ENCODE data around the gene MAP3K3. TPM values are rescaled to one million over a fixed set of nuclear protein-coding genes. Genes with fewer than 3 reads are reported as not detected.

The MAP3K3 gene
- total RNA-seq, 1 donor from 2014 or later, result 11.1 TPM

DNA sequence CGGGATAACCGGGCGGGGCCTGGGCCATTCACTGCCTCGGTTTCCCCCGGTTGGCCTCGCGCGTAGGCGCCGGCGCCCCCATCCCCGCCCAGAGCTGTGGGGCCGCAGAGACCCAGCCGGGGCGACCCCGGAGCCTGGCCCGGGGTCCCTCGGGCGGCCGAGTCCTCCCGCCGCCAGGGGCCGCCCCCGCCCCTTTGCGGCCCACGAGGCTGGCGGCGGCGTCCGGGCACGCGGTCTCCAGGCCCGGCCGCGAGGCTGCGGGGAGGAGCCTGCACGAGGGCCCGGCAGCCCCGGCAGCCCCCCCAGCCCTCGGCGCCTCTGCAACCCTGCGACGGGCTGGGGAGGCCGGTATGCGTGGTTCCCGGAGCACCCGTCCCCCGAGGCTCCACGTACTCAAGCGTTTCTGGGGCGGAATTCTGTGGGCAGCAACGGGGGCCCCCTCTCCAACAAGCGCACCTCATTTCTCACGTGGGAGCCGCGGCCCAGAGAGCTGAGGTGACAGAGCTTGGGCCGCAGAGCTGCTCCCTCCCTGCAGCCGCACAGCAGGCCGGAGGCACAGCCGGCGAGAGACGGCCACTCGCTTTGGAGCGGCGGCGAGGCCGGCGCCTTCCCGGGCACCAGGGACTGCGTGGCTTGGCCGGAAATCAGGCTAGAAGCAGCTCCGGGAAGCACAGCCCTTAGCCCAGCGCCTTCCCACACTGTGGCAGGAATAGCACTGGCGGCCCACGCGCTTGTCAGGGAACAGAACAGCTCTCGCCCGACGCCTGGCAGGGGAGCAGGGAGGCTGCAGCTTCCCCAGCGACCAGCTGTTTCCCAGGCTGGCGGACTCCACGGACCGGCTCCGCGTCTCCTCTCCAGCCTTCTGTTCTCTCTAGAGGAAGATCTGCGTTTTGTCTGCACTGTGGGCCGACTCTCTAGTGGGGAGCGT is 78.6 kb downstream of the MAP3K3 start:
- TF ChIP-seq, protein P1, sequence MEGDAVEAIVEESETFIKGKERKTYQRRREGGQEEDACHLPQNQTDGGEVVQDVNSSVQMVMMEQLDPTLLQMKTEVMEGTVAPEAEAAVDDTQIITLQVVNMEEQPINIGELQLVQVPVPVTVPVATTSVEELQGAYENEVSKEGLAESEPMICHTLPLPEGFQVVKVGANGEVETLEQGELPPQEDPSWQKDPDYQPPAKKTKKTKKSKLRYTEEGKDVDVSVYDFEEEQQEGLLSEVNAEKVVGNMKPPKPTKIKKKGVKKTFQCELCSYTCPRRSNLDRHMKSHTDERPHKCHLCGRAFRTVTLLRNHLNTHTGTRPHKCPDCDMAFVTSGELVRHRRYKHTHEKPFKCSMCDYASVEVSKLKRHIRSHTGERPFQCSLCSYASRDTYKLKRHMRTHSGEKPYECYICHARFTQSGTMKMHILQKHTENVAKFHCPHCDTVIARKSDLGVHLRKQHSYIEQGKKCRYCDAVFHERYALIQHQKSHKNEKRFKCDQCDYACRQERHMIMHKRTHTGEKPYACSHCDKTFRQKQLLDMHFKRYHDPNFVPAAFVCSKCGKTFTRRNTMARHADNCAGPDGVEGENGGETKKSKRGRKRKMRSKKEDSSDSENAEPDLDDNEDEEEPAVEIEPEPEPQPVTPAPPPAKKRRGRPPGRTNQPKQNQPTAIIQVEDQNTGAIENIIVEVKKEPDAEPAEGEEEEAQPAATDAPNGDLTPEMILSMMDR (IDR thresholded peaks at IDR 0.05; ENCODE audit: insufficient read depth, low read length, severe bottlenecking), result no peak
- H3K36me3 ChIP-seq (ENCODE audit: control insufficient read depth, insufficient read depth, low read length), result peaks cover 4% of the 10 kb centered on the region
- DNase-seq (ENCODE audit: low read depth) (no peak), FAIRE-seq (no peak)
- peak overlapping the region; percentile 31 for H3K4me3 ChIP-seq (ENCODE audit: low read depth, low read length)
- no peaks in the 10 kb centered on the region for H3K27me3 ChIP-seq (ENCODE audit: control insufficient read depth, insufficient read depth, low read length)

DNA sequence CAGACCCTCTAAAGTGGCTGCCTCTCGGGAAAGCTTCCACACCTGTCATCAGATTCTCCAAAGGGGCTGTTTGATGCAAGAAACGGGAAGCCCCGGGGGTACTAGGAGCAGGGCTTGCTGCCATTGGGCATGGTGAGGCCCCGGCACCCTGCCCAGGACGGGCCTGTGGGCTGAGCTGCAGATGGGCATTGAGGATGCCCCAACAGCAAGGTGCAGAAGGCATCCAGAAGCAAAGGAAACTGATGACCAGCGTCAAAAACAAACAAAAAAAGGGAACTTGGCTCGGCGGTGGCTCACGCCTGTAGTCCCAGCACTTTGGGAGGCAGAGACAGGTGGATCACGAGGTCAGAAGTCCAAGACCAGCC is 79.2 kb downstream of the MAP3K3 start:
- Histone ChIP-seq H3K27me3 (ENCODE audit: control insufficient read depth, insufficient read depth, low read length) (no peaks in the 10 kb centered on the region), H3K4me3 (ENCODE audit: low read depth, low read length) (no peak overlapping the region), H3K36me3 (ENCODE audit: control insufficient read depth, insufficient read depth, low read length) (peaks cover 5% of the 10 kb centered on the region)
- DNase-seq (ENCODE audit: low read depth), result no peak
- FAIRE-seq, result no peak
- TF ChIP-seq, protein P1 (IDR thresholded peaks at IDR 0.05; ENCODE audit: insufficient read depth, low read length, severe bottlenecking), result no peak

DNA sequence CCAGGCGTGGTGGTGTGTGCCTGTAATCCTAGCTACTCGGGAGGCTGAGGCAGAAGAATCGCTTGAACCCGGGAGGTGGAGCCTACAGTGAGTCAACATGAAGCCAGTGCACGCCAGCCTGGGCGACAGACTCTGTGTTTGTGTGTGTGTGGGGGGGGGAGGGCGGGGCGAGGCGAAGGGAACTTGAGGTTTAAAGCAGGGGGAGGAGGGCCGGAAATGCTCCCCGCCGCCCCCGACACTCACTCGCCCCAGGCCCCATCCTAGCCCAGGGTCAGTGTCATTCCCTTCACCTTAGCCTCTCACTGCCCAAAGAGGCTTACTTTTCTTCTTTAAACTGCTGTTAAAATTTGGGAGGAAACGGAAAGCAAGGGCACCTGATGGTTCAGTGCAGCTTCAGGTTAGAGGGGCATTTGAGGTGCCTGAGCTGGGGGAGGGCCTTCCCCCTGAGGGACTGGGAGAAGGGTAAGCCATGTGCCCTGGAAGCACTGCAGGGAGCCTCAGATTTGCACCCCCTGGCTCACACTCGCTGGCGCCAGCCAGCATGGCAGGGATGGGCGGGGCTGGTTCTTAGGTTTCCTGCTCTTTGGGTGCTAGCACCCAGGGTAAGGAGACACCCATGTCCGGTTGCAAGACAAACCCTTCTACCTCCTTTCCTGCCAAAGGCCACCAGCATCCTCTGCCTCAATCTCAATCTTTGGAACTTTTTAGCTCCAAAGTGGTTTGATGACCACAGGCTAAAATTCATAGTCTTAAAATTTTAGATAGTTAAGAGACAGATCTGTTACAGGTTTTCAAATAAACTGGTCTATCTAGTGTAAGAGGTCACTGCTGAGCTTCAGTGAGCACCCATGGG is 79.9 kb downstream of the MAP3K3 start:
- no peaks in the 10 kb centered on the region for H3K27me3 ChIP-seq (ENCODE audit: control insufficient read depth, insufficient read depth, low read length)
- H3K4me3 ChIP-seq (ENCODE audit: low read depth, low read length), result no peak overlapping the region
- peaks cover 5% of the 10 kb centered on the region for H3K36me3 ChIP-seq (ENCODE audit: control insufficient read depth, insufficient read depth, low read length)
- FAIRE-seq, result no peak
- no peak for DNase-seq (ENCODE audit: low read depth)
- TF ChIP-seq, protein P1 (IDR thresholded peaks at IDR 0.05; ENCODE audit: insufficient read depth, low read length, severe bottlenecking), result no peak

DNA sequence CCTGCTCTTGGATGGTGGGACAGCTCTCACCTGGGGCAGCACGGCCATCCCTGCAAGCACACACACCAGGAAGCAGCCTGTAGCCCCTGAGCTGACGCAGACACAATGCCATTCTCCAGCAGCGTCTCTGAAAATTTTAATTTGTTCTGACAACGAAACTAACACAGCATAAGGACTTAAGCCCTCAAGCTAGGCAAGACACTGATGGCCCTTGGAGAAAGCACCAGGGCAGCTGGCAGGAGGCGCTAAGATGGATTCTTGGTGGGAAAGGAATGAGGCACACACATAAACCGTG is 80.5 kb downstream of the MAP3K3 start:
- no peak for DNase-seq (ENCODE audit: low read depth)
- H3K36me3 ChIP-seq (ENCODE audit: control insufficient read depth, insufficient read depth, low read length), result peaks cover 5% of the 10 kb centered on the region
- TF ChIP-seq, protein P1 (IDR thresholded peaks at IDR 0.05; ENCODE audit: insufficient read depth, low read length, severe bottlenecking), result no peak
- H3K4me3 ChIP-seq (ENCODE audit: low read depth, low read length), result no peak overlapping the region
- H3K27me3 ChIP-seq (ENCODE audit: control insufficient read depth, insufficient read depth, low read length), result no peaks in the 10 kb centered on the region
- no peak for FAIRE-seq

DNA sequence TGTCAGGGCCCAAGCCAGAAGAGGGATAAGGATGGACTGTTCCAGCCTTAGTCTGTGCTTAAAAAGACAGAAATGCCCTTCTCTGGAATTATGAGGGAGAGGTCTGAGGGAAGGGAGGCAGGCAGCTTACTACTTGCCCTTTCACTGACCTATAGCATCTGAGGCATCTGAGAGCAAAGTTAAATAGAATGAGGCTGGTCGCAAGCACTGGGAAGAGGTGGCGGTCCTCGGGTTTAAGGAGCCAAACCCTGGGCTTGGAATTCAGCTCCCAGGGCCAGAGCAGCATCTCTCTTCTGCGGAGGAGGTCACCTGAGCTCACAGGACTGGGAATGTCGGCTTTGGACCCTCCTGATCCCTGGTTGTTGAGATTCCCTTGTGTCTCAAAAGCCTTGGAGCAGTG is 80.8 kb downstream of the MAP3K3 start:
- TF ChIP-seq, protein P1 (IDR thresholded peaks at IDR 0.05; ENCODE audit: insufficient read depth, low read length, severe bottlenecking), result no peak
- H3K36me3 ChIP-seq (ENCODE audit: control insufficient read depth, insufficient read depth, low read length), result peaks cover 5% of the 10 kb centered on the region
- no peaks in the 10 kb centered on the region for H3K27me3 ChIP-seq (ENCODE audit: control insufficient read depth, insufficient read depth, low read length)
- no peak for DNase-seq (ENCODE audit: low read depth)
- no peak overlapping the region for H3K4me3 ChIP-seq (ENCODE audit: low read depth, low read length)
- FAIRE-seq, result peak; percentile 23
